Right atrium auricular region (tissue), 2 donors: ENCODE measurements around the gene PODNL1. TPM values are rescaled to one million over a fixed set of nuclear protein-coding genes. Genes with fewer than 3 reads are reported as not detected.
"Not testable (repeated sequence)": the region's sequence is repeated elsewhere in the genome, so short reads cannot be mapped to it uniquely, and the experiment has no call there.

Experiments
- DNase-seq: peaks from one replicate; pipeline ENCODE4 v3.0.0-alpha.2; 2019; ENCODE audit warnings: low spot score
- H3K27ac ChIP-seq, 2 donors: fragments of 200-600 bp; sonication (generic); 1 replicate in 1 of 2; 2 replicates in 1 of 2; pipeline ENCODE4 v1.5.1; 2016 to 2019
- H3K27me3 ChIP-seq, 2 donors: fragments of 200-600 bp; sonication (generic); one replicate each; pipeline versions ENCODE4 v1.5.1 to v1.6.0; 2017 to 2019
- H3K36me3 ChIP-seq: fragments of 200-600 bp; sonication (generic); one replicate; pipeline ENCODE4 v1.5.1; 2016
- H3K4me1 ChIP-seq, 2 donors: fragments of 200-600 bp; sonication (generic); one replicate each; pipeline versions ENCODE4 v1.5.1 to v1.6.0; 2017 to 2019
- H3K4me3 ChIP-seq, 2 donors: fragments of 200-600 bp; sonication (generic); 1 replicate in 1 of 2; 2 replicates in 1 of 2; pipeline ENCODE4 v1.5.1; 2017 to 2019; ENCODE audit warnings: mild to moderate bottlenecking in 1 of 2, moderate library complexity in 1 of 2
- H3K9me3 ChIP-seq, 2 donors: fragments of 200-600 bp; sonication (generic); one replicate each; pipeline ENCODE4 v1.5.1; 2019
- total RNA-seq, 2 donors: library from RNA; depleted of rRNA; stranded (reverse); fragments of >200 nt; gene quantifications; one replicate each; pipeline ENCODE4 v1.1.0, GENCODE V29; 2016
- TF ChIP-seq, protein P1 (sequence below), 2 donors: fragments of 200-600 bp; sonication (generic); IDR thresholded peaks; one replicate each; pipeline ENCODE4 v1.5.1; 2019; ENCODE audit warnings: antibody characterized with exemption in 2 of 2

PODNL1 gene
- total RNA-seq, 2 donors from 2014 or later, result 0.47 to 1.1 TPM

DNA sequence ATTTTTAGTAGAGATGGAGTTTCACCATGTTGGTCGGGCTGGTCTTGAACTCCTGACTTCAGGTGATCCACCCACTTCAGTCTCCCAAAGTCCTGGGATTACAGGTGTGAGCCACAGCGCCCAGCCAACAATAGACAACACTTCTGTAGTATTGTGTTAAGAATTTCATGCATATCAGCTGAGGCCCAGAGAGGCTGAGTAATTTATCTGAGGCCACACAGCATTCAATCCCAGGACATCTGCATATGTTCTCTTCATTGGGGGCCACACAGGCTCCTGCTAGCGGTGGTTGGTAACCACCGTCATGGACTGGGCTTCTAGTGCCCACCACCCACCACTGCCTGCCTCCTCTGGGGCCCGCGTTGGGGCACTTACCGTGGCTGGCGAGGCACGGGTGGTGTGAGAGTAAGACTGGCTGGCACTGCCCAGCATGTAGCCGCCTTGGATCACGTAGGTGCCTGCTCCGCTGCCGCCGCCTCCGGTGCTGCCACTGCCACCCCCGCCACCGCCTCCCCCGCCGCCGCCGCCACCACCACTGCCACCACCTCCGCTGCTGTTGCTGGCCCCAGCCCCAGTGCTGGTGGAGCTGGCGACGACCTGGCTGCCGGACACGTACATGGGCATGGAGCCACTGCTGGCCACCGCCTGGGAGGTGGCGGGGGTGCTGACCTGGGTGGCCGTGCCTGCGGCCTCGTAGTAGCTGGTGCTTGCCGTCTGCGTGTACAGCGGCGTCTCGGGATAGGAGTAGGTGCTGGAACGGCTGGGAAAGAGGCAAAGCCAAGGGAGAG is 34.3 kb upstream of the PODNL1 start:
- H3K4me3 ChIP-seq, result no peak overlapping the region
- no peaks in the 10 kb centered on the region for H3K27me3 ChIP-seq
- TF ChIP-seq, protein P1, sequence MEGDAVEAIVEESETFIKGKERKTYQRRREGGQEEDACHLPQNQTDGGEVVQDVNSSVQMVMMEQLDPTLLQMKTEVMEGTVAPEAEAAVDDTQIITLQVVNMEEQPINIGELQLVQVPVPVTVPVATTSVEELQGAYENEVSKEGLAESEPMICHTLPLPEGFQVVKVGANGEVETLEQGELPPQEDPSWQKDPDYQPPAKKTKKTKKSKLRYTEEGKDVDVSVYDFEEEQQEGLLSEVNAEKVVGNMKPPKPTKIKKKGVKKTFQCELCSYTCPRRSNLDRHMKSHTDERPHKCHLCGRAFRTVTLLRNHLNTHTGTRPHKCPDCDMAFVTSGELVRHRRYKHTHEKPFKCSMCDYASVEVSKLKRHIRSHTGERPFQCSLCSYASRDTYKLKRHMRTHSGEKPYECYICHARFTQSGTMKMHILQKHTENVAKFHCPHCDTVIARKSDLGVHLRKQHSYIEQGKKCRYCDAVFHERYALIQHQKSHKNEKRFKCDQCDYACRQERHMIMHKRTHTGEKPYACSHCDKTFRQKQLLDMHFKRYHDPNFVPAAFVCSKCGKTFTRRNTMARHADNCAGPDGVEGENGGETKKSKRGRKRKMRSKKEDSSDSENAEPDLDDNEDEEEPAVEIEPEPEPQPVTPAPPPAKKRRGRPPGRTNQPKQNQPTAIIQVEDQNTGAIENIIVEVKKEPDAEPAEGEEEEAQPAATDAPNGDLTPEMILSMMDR (IDR thresholded peaks at IDR 0.05), result no peak
- no peak overlapping the region for H3K27ac ChIP-seq
- H3K36me3 ChIP-seq, result peaks cover 37% of the 10 kb centered on the region
- H3K4me1 ChIP-seq, result peaks cover 0 to 21% of the 10 kb centered on the region in 2 donors
- DNase-seq, result no peak
- no peaks in the 10 kb centered on the region for H3K9me3 ChIP-seq

DNA sequence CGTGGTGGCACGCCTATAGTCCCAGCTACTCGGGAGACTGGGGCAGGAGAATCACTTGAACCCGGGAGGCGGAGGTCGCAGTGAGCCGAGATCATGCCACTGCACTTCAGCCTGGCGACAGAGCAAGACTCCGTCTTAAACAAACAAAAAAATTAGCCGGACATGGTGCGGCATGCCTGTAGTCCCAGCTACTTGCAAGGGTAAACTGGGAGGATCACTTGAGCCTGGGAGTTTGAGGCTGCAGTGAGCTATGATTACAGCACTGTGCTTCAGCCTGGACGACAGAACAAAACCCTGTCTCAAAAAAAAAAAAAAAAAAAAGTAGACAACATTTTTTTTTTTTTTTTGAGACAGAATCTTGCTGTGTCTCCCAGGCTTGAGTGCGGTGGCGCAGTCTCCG is 33.7 kb upstream of the PODNL1 start:
- peaks cover 44% of the 10 kb centered on the region for H3K36me3 ChIP-seq
- not testable (repeated sequence) for DNase-seq, H3K27ac ChIP-seq, H3K9me3 ChIP-seq, H3K27me3 ChIP-seq, H3K4me3 ChIP-seq
- H3K4me1 ChIP-seq, result peaks cover 0 to 19% of the 10 kb centered on the region in 2 donors

DNA sequence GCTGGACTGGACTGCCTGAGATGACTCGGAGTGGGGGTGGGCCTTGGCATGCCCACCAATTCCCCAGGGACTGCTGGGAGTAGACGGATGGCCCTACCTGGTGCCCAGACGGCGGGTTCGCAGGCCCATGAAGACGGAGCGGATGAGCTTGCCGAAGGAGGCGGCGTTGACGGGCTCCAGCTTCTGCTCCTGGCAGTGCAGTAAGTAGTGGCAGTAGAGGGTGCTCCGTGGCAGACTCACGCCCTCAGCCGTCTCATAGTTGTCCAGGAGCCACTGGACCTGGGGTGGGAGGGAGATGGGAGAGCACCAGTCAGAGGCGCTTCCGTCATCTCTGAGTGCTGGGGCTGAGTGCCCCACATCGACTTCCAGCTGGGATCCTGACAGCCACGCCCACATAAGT is 31.7 kb upstream of the PODNL1 start:
- TF ChIP-seq, protein P1 (IDR thresholded peaks at IDR 0.05), result no peak
- peaks cover 0 to under 1% of the 10 kb centered on the region in 2 donors for H3K4me1 ChIP-seq
- no peak overlapping the region for H3K4me3 ChIP-seq
- DNase-seq, result no peak
- no peak overlapping the region for H3K27ac ChIP-seq
- H3K9me3 ChIP-seq, result no peaks in the 10 kb centered on the region
- H3K27me3 ChIP-seq, result no peaks in the 10 kb centered on the region
- peaks cover 62% of the 10 kb centered on the region for H3K36me3 ChIP-seq

DNA sequence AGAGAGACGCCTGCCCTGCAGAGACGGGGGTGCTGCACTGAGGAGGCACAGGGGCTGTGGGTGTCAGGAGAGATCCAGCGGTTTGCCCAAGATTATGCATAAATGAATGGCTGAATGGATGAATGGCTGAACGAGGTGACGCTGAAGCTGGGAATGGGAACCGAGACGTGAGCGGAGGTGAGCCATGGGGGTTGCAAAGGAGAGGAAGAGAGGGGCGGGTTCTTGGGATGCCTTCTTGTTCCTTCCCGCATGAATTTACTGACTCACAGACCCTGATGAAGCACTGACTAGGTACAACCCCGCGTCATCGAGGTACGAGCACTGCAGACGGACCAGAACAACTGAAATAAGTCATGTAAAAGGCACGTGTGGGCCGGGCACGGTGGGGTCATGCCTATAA is 30.8 kb upstream of the PODNL1 start:
- peaks cover 67% of the 10 kb centered on the region for H3K36me3 ChIP-seq
- DNase-seq, result no peak

DNA sequence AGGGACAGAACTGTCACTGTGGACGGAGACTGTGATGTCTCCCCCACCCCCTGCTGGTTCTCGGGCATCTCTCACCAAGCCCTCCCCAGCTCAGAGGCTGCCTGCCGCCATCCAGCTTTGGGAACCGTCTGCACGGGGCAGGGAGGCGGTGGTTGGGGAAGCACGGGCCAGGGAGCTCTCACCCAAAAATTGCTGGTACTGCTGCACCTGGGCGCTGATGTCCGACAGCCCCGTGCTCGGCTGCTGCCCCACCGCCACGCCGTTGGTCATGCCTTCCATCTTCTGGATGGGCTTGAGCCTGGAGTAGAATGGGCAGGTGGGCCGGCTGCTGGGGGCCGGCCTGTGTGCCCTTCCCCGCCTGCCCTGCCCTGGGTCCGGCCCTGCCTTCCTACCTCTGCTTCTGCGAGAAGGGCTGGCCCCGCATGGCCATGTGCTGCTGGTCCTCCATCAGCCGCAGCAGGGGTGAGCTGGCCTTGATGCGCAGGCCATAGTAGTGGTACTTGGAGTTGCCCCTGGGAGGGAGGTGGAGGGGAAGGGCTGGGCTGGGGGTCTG is 30.2 kb upstream of the PODNL1 start:
- DNase-seq, result no peak
- H3K27ac ChIP-seq, result no peak overlapping the region
- no peaks in the 10 kb centered on the region for H3K9me3 ChIP-seq
- H3K27me3 ChIP-seq, result no peaks in the 10 kb centered on the region
- peaks cover 65% of the 10 kb centered on the region for H3K36me3 ChIP-seq
- no peak overlapping the region for H3K4me3 ChIP-seq
- no peaks in the 10 kb centered on the region for H3K4me1 ChIP-seq
- TF ChIP-seq, protein P1 (IDR thresholded peaks at IDR 0.05), result no peak

More for the DNA sequence above, 30.8 kb upstream of the PODNL1 start:
- no peak overlapping the region for H3K27ac ChIP-seq
- H3K27me3 ChIP-seq, result no peaks in the 10 kb centered on the region
- TF ChIP-seq, protein P1 (IDR thresholded peaks at IDR 0.05), result no peak
- H3K4me1 ChIP-seq, result no peaks in the 10 kb centered on the region
- no peak overlapping the region for H3K4me3 ChIP-seq
- no peaks in the 10 kb centered on the region for H3K9me3 ChIP-seq

DNA sequence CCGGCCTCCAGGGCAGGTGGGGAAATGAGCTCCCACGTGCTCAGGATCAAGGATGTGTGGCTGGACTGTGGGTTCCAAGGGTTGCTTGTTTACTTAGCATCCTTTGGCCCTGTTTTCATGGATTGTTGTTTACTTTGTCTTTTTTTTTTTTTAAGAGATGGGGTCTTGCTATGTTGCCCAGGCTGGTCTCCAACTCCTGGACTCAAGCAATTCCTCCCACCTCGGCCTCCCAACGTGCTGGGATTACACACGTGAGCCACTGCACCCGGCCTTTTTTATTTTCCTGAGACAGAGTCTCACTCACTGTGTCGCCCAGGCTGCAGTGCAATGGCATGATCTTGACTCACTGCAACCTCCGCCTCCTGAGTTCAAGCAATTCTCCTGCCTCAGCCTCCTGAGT is 29.0 kb upstream of the PODNL1 start:
- not testable (repeated sequence) for H3K27me3 ChIP-seq, DNase-seq, H3K9me3 ChIP-seq, H3K4me3 ChIP-seq, H3K4me1 ChIP-seq, H3K27ac ChIP-seq
- H3K36me3 ChIP-seq, result peaks cover 58% of the 10 kb centered on the region
